Measurements from ENCODE around the gene CAMKK2.
"Not testable (repeated sequence)": the region's sequence is repeated elsewhere in the genome, so short reads cannot be mapped to it uniquely, and the experiment has no call there.

The CAMKK2 gene

GRCh38 chr12:121296618-121297434, at the start of gene CAMKK2:
Gene CAMKK2, minus strand, starts transcription at chr12:121296709. Its CDS starts 22,183 bp downstream, at chr12:121274526.
- peak; percentile 76 to 84 for DNase-seq

GRCh38 chr12:121345151-121345815, 48.8 kb upstream of the CAMKK2 start:
- peak in 1 of 2 donors; percentile 95 for DNase-seq

- no peak for DNase-seq
Measured at GRCh38 chr12:121344506-121344905, 48.0 kb upstream of the CAMKK2 start.

GRCh38 chr12:121337416-121337815, 40.9 kb upstream of the CAMKK2 start:
- no peak for DNase-seq

GRCh38 chr12:121334513-121335343, 38.2 kb upstream of the CAMKK2 start:
- peak in 1 of 2 donors; percentile 90 for DNase-seq

- DNase-seq, result no peak
Measured at GRCh38 chr12:121333747-121334146, 37.2 kb upstream of the CAMKK2 start.

- no peak for DNase-seq
Measured at GRCh38 chr12:121331248-121331647, 34.7 kb upstream of the CAMKK2 start.

GRCh38 chr12:121330692-121331091, 34.2 kb upstream of the CAMKK2 start:
- DNase-seq, result no peak

GRCh38 chr12:121330195-121330594, 33.7 kb upstream of the CAMKK2 start:
- DNase-seq, result no peak

GRCh38 chr12:121328620-121329019, 32.1 kb upstream of the CAMKK2 start:
- DNase-seq, result no peak

GRCh38 chr12:121326996-121327674, 30.6 kb upstream of the CAMKK2 start:
- DNase-seq, result peak; percentile 43 to 64

GRCh38 chr12:121325922-121326396, 29.4 kb upstream of the CAMKK2 start:
- no peak for DNase-seq

- DNase-seq, result no peak
Measured at GRCh38 chr12:121323908-121324307, 27.4 kb upstream of the CAMKK2 start.

GRCh38 chr12:121318121-121318520, 21.6 kb upstream of the CAMKK2 start:
- no peak for DNase-seq

- no peak for DNase-seq
Measured at GRCh38 chr12:121314431-121314830, 17.9 kb upstream of the CAMKK2 start.

- DNase-seq, result not testable (repeated sequence)
Measured at GRCh38 chr12:121310231-121310630, 13.7 kb upstream of the CAMKK2 start.

GRCh38 chr12:121307397-121307796, 10.9 kb upstream of the CAMKK2 start:
- DNase-seq, result not testable (repeated sequence)

- DNase-seq, result no peak
Measured at GRCh38 chr12:121304306-121304705, 7.8 kb upstream of the CAMKK2 start.

- no peak for DNase-seq
Measured at GRCh38 chr12:121301876-121302275, 5.4 kb upstream of the CAMKK2 start.

GRCh38 chr12:121300083-121300819, 3.7 kb upstream of the CAMKK2 start:
- no peak for DNase-seq

- no peak for DNase-seq
Measured at GRCh38 chr12:121299662-121300061, 3.2 kb upstream of the CAMKK2 start.

GRCh38 chr12:121298411-121298810, 1.9 kb upstream of the CAMKK2 start:
- DNase-seq, result not testable (repeated sequence)

Data from hippocampal formation (tissue), 2 donors.